ENCODE data around the gene C16orf86.
"Not testable (repeated sequence)": the region's sequence is repeated elsewhere in the genome, so short reads cannot be mapped to it uniquely, and the experiment has no call there.

C16orf86 gene

DNA sequence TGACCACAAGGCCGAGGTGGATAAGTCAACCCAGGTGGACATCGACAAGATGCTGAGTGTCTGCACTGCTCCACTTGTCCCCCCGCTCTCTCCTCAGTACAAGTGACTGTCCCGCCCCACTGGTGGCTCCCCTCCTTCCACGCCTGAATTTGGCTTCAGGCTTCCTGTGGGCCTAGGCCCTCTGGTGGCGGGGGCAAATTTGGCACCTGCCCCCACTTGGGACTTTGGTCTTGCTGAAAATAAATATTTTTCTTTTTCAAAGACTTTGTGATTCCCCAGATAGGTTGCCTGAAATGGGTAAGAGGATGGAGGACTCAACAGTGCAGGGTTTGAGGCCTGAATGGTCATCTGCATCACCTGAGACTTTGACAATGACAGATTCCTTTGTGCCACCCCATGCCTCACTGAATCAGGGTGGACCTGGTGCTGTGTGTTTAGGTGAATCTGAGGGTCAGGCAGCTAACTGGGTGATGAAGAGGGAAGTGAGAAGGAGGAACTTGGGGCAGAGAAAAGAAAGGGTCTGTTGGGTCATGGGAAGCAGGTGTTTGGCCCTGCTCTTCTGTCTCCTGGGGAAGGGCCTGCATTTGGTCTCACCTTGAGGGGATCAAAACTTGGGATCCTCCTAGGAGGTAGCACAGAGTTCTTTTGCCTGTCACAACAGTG lies 2.0 kb downstream of the C16orf86 start:
- DNase-seq: no peak

DNA sequence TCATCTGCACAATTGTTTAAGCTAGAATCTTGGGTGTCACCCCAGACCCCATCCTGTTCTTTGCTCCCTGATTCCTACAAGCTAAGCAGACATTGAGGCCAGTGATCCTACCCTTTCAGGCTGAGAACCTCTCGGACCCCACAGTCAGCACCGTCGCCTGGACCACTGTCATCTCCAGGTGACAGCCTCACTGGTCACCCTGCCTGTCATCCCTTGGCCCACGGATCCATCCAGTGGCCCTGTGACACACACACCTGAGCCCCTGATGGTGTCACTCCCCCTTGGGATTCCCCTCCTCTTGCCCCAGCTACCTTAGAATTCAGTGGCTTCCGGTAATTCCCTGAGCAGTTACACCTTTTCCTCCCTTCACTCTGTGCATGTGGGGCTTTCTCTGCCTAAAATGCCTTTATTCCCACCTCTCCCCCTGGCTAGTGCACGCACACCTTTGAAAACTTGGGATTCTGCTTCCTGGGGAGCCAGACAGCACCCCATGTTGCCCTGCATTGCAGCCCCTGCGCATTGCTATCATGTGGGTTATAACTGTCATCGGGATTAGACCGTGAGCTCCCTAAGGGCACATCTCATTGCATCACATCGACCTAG lies 3.0 kb downstream of the C16orf86 start:
- DNase-seq: no peak

DNA sequence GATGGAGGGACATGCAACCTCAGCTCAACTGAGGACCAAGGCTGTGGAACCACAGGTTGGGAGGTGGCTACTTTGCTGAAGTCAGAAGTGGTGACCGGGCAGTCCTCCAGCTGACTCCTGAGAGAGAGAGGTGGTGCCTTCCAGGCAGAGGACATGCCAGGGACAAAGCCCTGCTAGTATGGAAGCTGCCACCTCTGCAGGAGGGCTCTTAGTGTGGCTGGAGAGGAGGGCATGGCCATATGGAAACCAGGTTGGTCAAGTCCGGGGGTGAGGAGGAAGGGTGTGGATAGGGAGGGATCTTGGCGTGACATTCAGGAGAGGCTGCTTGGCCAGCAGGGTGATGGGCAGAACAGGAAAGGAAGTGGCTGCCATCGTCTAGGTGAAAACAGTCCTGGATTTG lies 5.7 kb downstream of the C16orf86 start:
- DNase-seq: no peak

DNA sequence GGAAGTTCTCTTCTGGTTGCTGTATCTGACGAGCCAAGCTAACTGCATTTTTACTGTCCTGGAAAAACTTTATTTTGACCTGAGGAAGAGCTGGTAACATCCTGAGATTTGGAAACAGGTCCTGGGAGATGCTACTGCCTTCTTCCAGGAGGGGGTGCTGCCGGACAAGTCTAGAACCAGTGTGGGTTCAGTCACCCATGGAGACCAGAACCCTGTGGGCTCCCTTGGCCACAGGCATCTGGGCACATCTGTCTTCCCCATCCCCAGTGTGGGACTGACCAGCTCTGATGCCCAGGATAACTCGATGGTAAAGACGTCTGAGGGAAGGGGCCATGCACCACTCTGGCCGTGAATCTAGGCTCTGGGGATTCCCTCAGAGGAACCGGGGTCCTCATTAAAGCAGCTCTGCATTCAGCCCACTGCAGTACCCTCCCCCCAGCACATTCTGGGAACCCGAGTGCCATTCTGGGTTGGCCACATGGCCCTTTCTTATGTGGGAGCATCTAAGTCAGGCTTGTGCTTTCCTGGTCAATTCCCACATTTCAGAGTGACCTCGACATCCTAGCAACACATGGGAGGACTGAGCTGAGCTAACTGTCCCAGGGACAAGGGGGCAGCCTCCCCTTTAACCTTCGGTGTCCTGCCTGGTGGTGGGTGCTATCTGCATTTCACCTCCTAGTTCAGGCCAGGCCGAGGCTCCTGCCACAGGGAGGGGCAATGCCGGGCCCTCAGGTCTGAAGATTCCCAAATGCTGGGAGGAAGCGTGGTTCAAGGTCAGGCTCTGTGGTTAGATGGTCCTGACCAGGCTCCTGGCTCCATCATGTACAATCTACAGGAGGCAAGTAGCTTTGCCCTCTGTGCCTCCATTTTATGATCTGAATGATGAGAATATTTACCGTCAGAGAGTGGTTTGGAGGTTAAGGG lies 6.4 kb downstream of the C16orf86 start:
- no peak for DNase-seq

GRCh38 chr16:67673712-67674580 lies 7.3 kb downstream of the C16orf86 start:
- DNase-seq: no peak

- no peak for DNase-seq
Measured at GRCh38 chr16:67674851-67675578, 8.4 kb downstream of the C16orf86 start.

DNA sequence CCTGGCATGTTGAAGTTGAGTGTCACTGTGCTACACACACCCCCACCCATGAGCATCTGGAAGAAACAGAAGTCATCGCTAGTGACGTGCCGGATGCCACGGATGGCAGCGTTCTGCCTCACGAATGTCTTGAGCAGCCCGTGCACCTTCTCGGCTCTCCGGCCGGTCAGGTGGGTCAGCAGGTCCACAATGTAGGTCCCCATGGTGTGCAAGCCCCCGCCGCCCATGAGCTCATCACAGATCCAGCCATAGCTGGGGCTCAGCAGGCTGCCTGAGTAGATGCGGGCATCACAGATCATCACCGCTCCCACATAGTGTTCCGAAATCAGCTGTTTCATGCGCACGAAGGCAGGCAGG lies 8.9 kb downstream of the C16orf86 start:
- no peak for DNase-seq

DNA sequence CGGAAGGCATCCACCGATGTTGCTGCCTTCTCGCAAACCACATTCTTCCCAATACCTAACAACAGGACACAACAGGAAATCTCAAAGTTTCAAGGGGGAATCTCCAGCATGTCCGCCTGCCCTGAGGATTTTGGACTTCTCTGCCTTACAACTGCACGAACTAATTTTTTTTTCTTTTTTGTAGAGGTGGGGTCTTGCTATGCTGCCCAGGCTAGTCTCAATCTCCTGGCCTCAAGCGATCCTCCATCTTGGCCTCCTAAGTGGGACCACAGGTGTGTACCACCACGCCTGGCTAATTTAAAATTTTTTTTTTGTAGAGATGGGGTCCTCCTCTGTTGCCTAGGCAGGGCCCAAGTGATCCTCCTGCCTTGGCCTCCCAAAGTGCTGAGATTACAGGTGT lies 9.4 kb downstream of the C16orf86 start:
- DNase-seq: no peak

- DNase-seq: no peak
Measured at GRCh38 chr16:67676516-67676915, 9.9 kb downstream of the C16orf86 start.

DNA sequence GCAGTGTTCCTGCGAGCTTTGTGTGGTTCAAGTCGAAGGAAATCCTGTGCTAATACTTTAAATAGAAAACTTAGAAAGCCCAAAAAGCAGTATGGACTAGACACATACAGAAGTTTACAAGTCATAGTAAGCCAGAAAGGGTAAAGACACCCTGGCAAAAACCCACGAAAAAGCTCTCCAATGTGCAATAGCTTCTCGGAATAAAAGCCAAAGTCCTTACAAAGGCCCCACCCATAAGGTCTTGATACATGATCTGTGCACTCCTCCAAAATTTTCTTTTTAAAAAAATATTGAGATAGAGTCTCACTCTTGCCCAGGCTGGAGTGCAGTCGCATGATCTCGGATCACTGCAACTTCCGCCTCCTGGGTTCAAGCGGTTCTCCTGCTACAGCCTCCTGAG lies 10.3 kb downstream of the C16orf86 start:
- no peak for DNase-seq

DNA sequence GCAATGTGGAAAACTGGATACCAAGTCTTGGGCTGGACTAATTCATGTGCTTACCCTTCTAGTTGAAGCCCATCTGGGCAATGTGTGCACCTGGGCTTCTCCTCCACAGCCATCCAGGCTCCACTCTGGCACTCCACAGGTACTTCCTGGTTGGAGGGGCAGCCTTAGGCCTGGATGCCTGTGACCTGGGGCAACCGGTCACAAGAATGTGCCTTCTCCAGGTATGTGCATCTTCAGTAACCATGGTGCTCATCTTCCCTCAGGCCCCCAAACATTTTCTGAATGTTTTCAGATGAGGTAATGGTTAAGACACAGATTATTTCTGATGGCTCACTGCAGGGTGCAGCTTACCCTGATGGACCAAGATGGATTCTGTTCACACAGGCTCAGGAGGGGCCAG lies 11.1 kb downstream of the C16orf86 start:
- DNase-seq: no peak

- DNase-seq: no peak
Measured at GRCh38 chr16:67678354-67679023, 11.9 kb downstream of the C16orf86 start.

DNA sequence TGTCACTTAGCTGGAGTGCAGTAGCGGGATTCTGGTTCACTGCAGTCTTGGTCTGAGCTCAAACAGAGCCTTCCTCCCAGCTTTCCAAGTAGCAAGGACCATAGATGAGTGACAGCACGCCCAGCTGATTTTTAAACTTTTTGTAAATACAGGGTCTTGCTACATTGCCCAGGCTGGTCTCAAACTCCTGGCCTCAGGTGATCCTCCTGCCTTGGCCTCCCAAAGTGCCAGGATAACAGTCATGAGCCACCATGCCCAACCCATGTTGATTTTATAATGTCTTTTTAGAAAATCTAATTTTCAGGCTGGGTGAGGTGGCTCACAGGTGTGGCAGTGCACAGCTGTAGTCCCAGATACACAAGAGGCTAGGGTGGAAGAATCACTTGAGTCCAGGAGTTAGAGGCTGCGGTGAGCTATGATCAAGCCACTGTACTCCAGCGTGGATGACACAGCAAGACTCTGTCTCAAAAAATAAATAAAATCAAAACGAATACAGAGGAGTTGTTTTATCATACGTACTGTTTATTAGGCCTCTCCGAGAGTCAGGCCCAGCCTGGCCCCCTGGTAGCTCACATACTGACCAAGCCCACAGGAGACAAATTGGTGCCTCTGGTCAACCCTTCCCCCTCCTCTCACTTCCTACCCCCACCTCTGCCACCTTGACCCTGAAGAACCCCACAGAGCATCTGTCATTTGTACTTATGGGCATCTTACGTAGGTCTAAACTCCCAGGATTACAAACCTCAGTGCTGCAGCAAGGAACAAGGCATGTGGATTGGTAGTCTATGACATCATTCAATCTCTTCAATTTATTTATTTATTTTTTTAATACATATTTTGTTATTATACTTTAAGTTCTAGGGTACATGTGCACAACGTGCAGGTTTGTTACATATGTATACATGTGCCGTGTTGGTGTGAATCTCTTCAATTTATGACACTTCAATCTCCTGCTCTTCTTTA lies 13.6 kb downstream of the C16orf86 start:
- no peak for DNase-seq

GRCh38 chr16:67683767-67684166 lies 17.2 kb downstream of the C16orf86 start:
- no peak for DNase-seq

- DNase-seq: no peak
Measured at GRCh38 chr16:67685388-67686112, 18.9 kb downstream of the C16orf86 start.

- not testable (repeated sequence) for DNase-seq
Measured at GRCh38 chr16:67693517-67694285, 27.1 kb downstream of the C16orf86 start.

DNA sequence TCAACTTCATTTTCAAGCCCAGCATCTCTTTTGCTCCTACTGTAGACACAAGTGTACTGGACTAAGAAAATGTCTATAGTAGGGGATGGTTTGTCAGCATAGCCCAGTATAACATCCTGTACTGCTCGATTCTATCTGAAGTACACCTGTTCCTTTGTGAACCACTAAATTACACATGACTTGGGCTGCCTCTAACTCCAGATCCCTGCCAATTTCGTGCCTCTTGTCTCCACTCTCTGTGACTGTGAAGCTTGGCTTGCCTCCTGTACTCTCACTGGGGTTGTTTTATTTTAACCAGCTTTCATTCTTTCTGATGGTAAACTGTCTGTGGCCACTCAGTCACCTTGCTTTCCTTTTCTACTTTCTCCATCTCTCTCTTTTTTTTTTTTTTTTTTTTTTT lies 28.0 kb downstream of the C16orf86 start:
- DNase-seq: no peak

DNA sequence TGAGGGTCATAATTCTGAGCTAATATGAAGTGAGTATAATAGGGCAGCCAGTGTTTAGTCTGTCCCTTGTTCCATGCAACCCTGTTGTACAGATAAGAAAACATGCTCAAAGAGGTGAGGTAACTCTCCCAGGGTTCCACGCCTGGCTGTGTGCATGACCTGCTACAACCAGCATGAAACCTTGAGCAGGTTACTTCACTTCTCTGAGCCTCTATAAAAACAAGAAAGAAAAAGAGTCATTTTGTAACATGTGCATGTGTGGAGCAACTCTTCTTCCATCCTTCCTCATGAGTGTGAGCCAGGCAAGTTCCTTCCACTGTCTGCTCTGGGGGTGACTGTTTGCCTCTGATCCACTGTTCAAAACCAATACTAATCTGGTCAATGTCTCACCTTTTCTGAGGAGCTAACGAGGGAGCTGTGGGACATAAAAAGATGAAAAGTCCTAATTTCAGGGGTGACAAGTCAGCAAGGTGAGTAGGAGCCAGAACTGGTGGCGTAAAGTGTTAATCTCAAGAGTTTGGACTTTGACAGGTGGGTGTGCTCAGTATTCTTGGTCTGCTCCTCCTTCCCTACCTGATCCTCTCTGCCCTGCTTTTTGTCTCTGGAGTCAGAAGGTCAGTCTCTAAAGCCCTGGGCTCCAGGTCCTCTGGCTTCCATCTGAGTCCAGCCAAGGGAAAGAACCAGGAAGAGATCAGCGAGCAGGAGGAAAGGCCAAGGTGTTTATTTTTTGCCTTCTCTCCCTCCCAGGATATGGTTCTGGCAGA lies 31.0 kb downstream of the C16orf86 start:
- no peak for DNase-seq
